SK-N-SH (cell line): ENCODE results near the gene PLA2G1B. TPM values are rescaled to one million over a fixed set of nuclear protein-coding genes. Genes with fewer than 3 reads are reported as not detected.

Experiments
- CTCF ChIA-PET: fragments of 300-600, 350-600 bp; formaldehyde crosslinking; extraction: SDS; loops from one replicate; lab custom pipeline; 2021; lab: Yijun Ruan, JAX
- POLR2A ChIA-PET: fragments of 350-600 bp; sonication (Branson Sonifier 250); formaldehyde crosslinking; extraction: SDS; loops from one replicate; lab custom pipeline; 2020; ENCODE audit warnings: antibody characterized with exemption, inconsistent platforms; lab: Yijun Ruan, JAX
- DNase-seq: peaks from one replicate; pipeline ENCODE4 v3.0.0; 2012
- H2AFZ ChIP-seq: fragments of 200-600 bp; sonication (generic); 2 replicates; pipeline ENCODE4 v1.8.1; 2016; ENCODE audit warnings: antibody characterized with exemption, mild to moderate bottlenecking, low read depth
- H3F3A ChIP-seq: fragments of 200-600 bp; sonication (generic); replicated peaks from 2 replicates; pipeline ENCODE3; 2016; ENCODE audit warnings: antibody characterized with exemption, mild to moderate bottlenecking; ENCODE audit not compliant: insufficient read depth
- H3K27ac ChIP-seq, 2 experiments: fragments of 200-500 bp in 1 of 2; fragments of 200-600 bp in 1 of 2; sonication (Bioruptor generic) in 1 of 2; sonication (generic), shearing (Covaris generic) in 1 of 2; 2 replicates each; pipeline versions ENCODE4 v1.5.1 to v1.6.1; 2014 to 2016; ENCODE audit warnings: low read depth in 2 of 2, inconsistent platforms in 1 of 2, low read length in 1 of 2, mild to moderate bottlenecking in 1 of 2, mixed read lengths in 1 of 2
- H3K27me3 ChIP-seq: fragments of 200-600 bp; sonication (generic), shearing (Covaris generic); 2 replicates; pipeline ENCODE4 v1.6.1; 2016; ENCODE audit warnings: mixed run types; ENCODE audit not compliant: insufficient read depth
- H3K36me3 ChIP-seq, 2 experiments: fragments of 200-500 bp in 1 of 2; fragments of 200-600 bp in 1 of 2; sonication (Bioruptor generic) in 1 of 2; sonication (generic) in 1 of 2; replicated peaks in 1 of 2; 2 replicates each; pipeline versions ENCODE3 to v1.5.1; 2014 to 2016; ENCODE audit warnings: low read length in 1 of 2, mild to moderate bottlenecking in 1 of 2; ENCODE audit not compliant: insufficient read depth in 2 of 2, control insufficient read depth in 1 of 2
- H3K4me1 ChIP-seq, 2 experiments: fragments of 200-500 bp in 1 of 2; fragments of 200-600 bp in 1 of 2; sonication (Bioruptor generic) in 1 of 2; sonication (generic), shearing (Covaris generic) in 1 of 2; 2 replicates each; pipeline versions ENCODE4 v1.5.1 to v1.6.1; 2014 to 2016; ENCODE audit warnings: low read depth in 1 of 2, low read length in 1 of 2, mixed run types in 1 of 2; ENCODE audit not compliant: insufficient read depth in 2 of 2, control insufficient read depth in 1 of 2
- H3K4me2 ChIP-seq: fragments of 200-600 bp; sonication (generic), shearing (Covaris generic); 2 replicates; pipeline ENCODE4 v1.6.1; 2017; ENCODE audit warnings: mixed run types
- H3K4me3 ChIP-seq, 2 experiments: fragments of 200-500 bp in 1 of 2; fragments of 200-600 bp in 1 of 2; sonication (Bioruptor generic) in 1 of 2; sonication (generic), shearing (Covaris generic) in 1 of 2; 2 replicates each; pipeline versions ENCODE4 v1.5.1 to v1.8.1; 2014 to 2016; ENCODE audit warnings: low read depth in 2 of 2, inconsistent platforms in 1 of 2, low read length in 1 of 2, mild to moderate bottlenecking in 1 of 2, mixed read lengths in 1 of 2, moderate library complexity in 1 of 2
- H3K79me2 ChIP-seq: fragments of 200-600 bp; sonication (generic); 2 replicates; pipeline ENCODE4 v1.8.1; 2017; ENCODE audit warnings: mild to moderate bottlenecking; ENCODE audit not compliant: insufficient read depth
- H3K9ac ChIP-seq: fragments of 200-600 bp; sonication (generic); 2 replicates; pipeline ENCODE4 v1.6.1; 2017; ENCODE audit warnings: mixed run types
- H3K9me2 ChIP-seq: fragments of 200-600 bp; sonication (generic); 2 replicates; pipeline ENCODE4 v1.6.1; 2017; ENCODE audit warnings: mixed run types
- H3K9me3 ChIP-seq: fragments of 200-600 bp; sonication (generic); 2 replicates; pipeline ENCODE4 v1.6.1; 2017; ENCODE audit warnings: mixed run types, mild to moderate bottlenecking, moderate library complexity
- H4K20me1 ChIP-seq: fragments of 200-600 bp; sonication (generic); 2 replicates; pipeline ENCODE4 v1.6.1; 2017; ENCODE audit warnings: mild to moderate bottlenecking, mixed run types; ENCODE audit not compliant: insufficient read depth
- EP300 ChIP-seq, 2 experiments: IDR thresholded peaks; 2 replicates each; pipeline versions ENCODE4 v1.4.0 to v1.6.1; 2012; ENCODE audit warnings: borderline replicate concordance in 1 of 2, low read depth in 1 of 2, low read length in 1 of 2
- GATA2 ChIP-seq: sonication (generic); formaldehyde crosslinking; IDR thresholded peaks from 2 replicates; pipeline ENCODE4 v1.5.0; 2020; ENCODE audit warnings: mild to moderate bottlenecking, missing genetic modification reagents
- JUND ChIP-seq: IDR thresholded peaks from 2 replicates; pipeline ENCODE4 v1.4.0; 2012
- MEF2A ChIP-seq: IDR thresholded peaks from 2 replicates; pipeline ENCODE4 v1.4.0; 2012; ENCODE audit warnings: low read depth, borderline replicate concordance
- NFIC ChIP-seq: IDR thresholded peaks from 2 replicates; pipeline ENCODE4 v1.4.0; 2012; ENCODE audit warnings: borderline replicate concordance
- NRF1 ChIP-seq: IDR thresholded peaks from 2 replicates; pipeline ENCODE4 v1.6.1; 2012; ENCODE audit warnings: low read depth, mild to moderate bottlenecking, low read length
- POLR2AphosphoS5 ChIP-seq: IDR thresholded peaks from 2 replicates; pipeline ENCODE4 v1.6.1; 2012; ENCODE audit warnings: low read depth, low read length
- RCOR1 ChIP-seq: fragments of 150-350 bp; IDR thresholded peaks from 2 replicates; pipeline ENCODE4 v1.6.1; 2017; ENCODE audit warnings: antibody characterized with exemption, low read length
- RXRA ChIP-seq: IDR thresholded peaks from 2 replicates; pipeline ENCODE4 v1.4.0; 2012; ENCODE audit warnings: low read depth, mild to moderate bottlenecking, borderline replicate concordance
- SIN3A ChIP-seq: IDR thresholded peaks from 2 replicates; pipeline ENCODE4 v1.6.1; 2012; ENCODE audit warnings: low read depth, mild to moderate bottlenecking, low read length, moderate library complexity, borderline replicate concordance
- SMC3 ChIP-seq: IDR thresholded peaks from 2 replicates; pipeline ENCODE4 v1.6.1; 2012; ENCODE audit warnings: low read depth, low read length, improper control_type of control experiment
- TAF1 ChIP-seq: IDR thresholded peaks from 2 replicates; pipeline ENCODE4 v1.6.1; 2012; ENCODE audit warnings: low read depth, mild to moderate bottlenecking, low read length, moderate library complexity, borderline replicate concordance
- TCF12 ChIP-seq: IDR thresholded peaks from 2 replicates; pipeline ENCODE4 v1.4.0; 2012
- TEAD4 ChIP-seq: IDR thresholded peaks from 2 replicates; pipeline ENCODE4 v1.4.0; 2012; ENCODE audit warnings: mild to moderate bottlenecking, borderline replicate concordance; ENCODE audit not compliant: insufficient read depth
- YY1 ChIP-seq: IDR thresholded peaks from 2 replicates; pipeline ENCODE4 v1.4.0; 2012; ENCODE audit warnings: low read depth, mild to moderate bottlenecking
- WGBS: methylation state at CpG from one replicate; pipeline ENCODE4 v1.1.6; 2017; ENCODE audit warnings: low lambda C conversion rate; 5-methylcytosine and 5-hydroxymethylcytosine counted together
- polyA plus RNA-seq, 3 experiments: library from polyadenylated mRNA; depleted of rRNA; stranded (reverse); fragments of >200 nt; gene quantifications; 2 replicates each; pipeline ENCODE4 v1.2.3, GENCODE V29; 2012
- TF ChIP-seq, protein P1 (sequence below): fragments of 150-350 bp; IDR thresholded peaks from 2 replicates; pipeline ENCODE4 v1.6.1; 2016; ENCODE audit warnings: mild to moderate bottlenecking, low read depth, low read length
- TF ChIP-seq, protein P2 (sequence below): IDR thresholded peaks from 2 replicates; pipeline ENCODE4 v1.4.0; 2012; ENCODE audit warnings: low read depth, borderline replicate concordance
- TF ChIP-seq, protein P3 (sequence below): fragments of 200-600 bp; sonication (generic); IDR thresholded peaks from 2 replicates; pipeline ENCODE4 v1.6.1; 2017; ENCODE audit warnings: antibody characterized with exemption, mild to moderate bottlenecking, moderate library complexity
- TF ChIP-seq, protein P4 (sequence below): IDR thresholded peaks from 2 replicates; pipeline ENCODE4 v1.4.0; 2012; ENCODE audit warnings: low read depth, borderline replicate concordance
- TF ChIP-seq, protein P5 (sequence below): IDR thresholded peaks from 2 replicates; pipeline ENCODE4 v1.4.0; 2012; ENCODE audit warnings: low read depth
- TF ChIP-seq, protein P6 (sequence below): IDR thresholded peaks from 2 replicates; pipeline ENCODE4 v1.6.1; 2012; ENCODE audit warnings: mild to moderate bottlenecking, low read depth, low read length, moderate library complexity
- TF ChIP-seq, protein P7 (sequence below): IDR thresholded peaks from 2 replicates; pipeline ENCODE4; 2012

The PLA2G1B gene
- polyA plus RNA-seq, 1 of the 3 experiments (the other 2 are of a cell fraction): not detected

DNA sequence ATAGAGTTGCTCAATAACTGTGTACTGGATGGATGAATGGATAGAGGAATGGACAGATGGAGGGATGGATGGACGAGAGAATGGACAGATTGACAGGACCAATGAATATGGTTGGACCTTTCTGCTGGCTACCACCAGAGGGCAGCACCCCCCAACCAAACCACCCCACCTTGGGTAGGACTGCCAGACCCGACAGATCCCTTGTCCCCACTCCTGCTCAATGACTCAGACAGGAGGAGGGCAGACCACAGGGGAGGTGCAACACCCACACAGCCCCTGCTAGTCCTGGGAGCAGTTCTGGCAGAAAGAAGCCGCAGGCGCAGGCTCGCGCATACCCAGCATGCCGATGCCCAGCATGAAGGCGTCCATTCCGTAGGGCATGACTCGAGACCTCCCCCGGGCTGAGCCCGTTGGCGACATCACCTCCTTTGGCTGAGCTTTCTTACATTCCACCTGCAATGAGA is 29.0 kb upstream of the PLA2G1B start:
- peak overlapping the region; percentile 32; the same call in 1 of the 2 replicates for H3K4me2 ChIP-seq
- under 1% methylated on average over 5 of the region's 13 CpGs for WGBS
- no peaks in the 10 kb centered on the region for H3K36me3 ChIP-seq
- no peak overlapping the region for H2AFZ ChIP-seq
- DNase-seq: peak; percentile 93
- H3K27me3 ChIP-seq: no peaks in the 10 kb centered on the region
- no peaks in the 10 kb centered on the region for H4K20me1 ChIP-seq
- no peak overlapping the region for H3K9ac ChIP-seq
- CTCF ChIA-PET: interaction anchor here (0.6 to 1.9 kb wide), 21 partner anchors 8 to 110 kb away, joined by 3 to 32 read pairs (median 4); partner anchors contain the start of genes COX6A1 and PLA2G1B
- H3K27ac ChIP-seq: no peak overlapping the region
- no peaks in the 10 kb centered on the region for H3K9me2 ChIP-seq
- H3K9me3 ChIP-seq: no peaks in the 10 kb centered on the region
- H3K4me3 ChIP-seq: no peak overlapping the region
- H3K4me1 ChIP-seq: peaks cover 0 to 5% of the 10 kb centered on the region in 2 experiments; a peak in 1 of 4 replicates
- POLR2A ChIA-PET: no interaction called here
- no peaks in the 10 kb centered on the region for H3K79me2 ChIP-seq
- H3F3A ChIP-seq: no peaks in the 10 kb centered on the region
- TF ChIP-seq, protein P1, sequence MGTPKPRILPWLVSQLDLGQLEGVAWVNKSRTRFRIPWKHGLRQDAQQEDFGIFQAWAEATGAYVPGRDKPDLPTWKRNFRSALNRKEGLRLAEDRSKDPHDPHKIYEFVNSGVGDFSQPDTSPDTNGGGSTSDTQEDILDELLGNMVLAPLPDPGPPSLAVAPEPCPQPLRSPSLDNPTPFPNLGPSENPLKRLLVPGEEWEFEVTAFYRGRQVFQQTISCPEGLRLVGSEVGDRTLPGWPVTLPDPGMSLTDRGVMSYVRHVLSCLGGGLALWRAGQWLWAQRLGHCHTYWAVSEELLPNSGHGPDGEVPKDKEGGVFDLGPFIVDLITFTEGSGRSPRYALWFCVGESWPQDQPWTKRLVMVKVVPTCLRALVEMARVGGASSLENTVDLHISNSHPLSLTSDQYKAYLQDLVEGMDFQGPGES: no peak
- TF ChIP-seq GATA2 (CRISPR knock-in tag) (no peak), TAF1 (no peak), MEF2A (no peak), TEAD4 (no peak), TCF12 (peak; percentile 29; the same call in 1 of the 2 replicates), POLR2AphosphoS5 (0 out of 2 replicates have a peak, but pooled peaks have one; percentile 23), YY1 (no peak), RXRA (no peak), RCOR1 (peak; percentile 26; the same call in 1 of the 2 replicates), EP300 (IDR thresholded peaks at IDR 0.05; ENCODE audit: borderline replicate concordance in 1 of 2, low read depth in 1 of 2, low read length in 1 of 2) (0 out of 4 replicates have a peak, but pooled peaks of 1 of the 2 experiments have one; percentile 19), JUND (no peak), SMC3 (peak; percentile 94), SIN3A (peak; percentile 65; the same call in 1 of the 2 replicates), NRF1 (peak; percentile 34; the same call in 1 of the 2 replicates), NFIC (no peak)
- TF ChIP-seq, protein P2, sequence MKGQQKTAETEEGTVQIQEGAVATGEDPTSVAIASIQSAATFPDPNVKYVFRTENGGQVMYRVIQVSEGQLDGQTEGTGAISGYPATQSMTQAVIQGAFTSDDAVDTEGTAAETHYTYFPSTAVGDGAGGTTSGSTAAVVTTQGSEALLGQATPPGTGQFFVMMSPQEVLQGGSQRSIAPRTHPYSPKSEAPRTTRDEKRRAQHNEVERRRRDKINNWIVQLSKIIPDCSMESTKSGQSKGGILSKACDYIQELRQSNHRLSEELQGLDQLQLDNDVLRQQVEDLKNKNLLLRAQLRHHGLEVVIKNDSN: no peak
- TF ChIP-seq, protein P3, sequence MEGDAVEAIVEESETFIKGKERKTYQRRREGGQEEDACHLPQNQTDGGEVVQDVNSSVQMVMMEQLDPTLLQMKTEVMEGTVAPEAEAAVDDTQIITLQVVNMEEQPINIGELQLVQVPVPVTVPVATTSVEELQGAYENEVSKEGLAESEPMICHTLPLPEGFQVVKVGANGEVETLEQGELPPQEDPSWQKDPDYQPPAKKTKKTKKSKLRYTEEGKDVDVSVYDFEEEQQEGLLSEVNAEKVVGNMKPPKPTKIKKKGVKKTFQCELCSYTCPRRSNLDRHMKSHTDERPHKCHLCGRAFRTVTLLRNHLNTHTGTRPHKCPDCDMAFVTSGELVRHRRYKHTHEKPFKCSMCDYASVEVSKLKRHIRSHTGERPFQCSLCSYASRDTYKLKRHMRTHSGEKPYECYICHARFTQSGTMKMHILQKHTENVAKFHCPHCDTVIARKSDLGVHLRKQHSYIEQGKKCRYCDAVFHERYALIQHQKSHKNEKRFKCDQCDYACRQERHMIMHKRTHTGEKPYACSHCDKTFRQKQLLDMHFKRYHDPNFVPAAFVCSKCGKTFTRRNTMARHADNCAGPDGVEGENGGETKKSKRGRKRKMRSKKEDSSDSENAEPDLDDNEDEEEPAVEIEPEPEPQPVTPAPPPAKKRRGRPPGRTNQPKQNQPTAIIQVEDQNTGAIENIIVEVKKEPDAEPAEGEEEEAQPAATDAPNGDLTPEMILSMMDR: peak; percentile 93
- TF ChIP-seq, protein P4, sequence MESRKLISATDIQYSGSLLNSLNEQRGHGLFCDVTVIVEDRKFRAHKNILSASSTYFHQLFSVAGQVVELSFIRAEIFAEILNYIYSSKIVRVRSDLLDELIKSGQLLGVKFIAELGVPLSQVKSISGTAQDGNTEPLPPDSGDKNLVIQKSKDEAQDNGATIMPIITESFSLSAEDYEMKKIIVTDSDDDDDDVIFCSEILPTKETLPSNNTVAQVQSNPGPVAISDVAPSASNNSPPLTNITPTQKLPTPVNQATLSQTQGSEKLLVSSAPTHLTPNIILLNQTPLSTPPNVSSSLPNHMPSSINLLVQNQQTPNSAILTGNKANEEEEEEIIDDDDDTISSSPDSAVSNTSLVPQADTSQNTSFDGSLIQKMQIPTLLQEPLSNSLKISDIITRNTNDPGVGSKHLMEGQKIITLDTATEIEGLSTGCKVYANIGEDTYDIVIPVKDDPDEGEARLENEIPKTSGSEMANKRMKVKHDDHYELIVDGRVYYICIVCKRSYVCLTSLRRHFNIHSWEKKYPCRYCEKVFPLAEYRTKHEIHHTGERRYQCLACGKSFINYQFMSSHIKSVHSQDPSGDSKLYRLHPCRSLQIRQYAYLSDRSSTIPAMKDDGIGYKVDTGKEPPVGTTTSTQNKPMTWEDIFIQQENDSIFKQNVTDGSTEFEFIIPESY: no peak
- TF ChIP-seq, protein P5, sequence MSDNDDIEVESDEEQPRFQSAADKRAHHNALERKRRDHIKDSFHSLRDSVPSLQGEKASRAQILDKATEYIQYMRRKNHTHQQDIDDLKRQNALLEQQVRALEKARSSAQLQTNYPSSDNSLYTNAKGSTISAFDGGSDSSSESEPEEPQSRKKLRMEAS: peak; percentile 72; the same call in 1 of the 2 replicates
- TF ChIP-seq, protein P6, sequence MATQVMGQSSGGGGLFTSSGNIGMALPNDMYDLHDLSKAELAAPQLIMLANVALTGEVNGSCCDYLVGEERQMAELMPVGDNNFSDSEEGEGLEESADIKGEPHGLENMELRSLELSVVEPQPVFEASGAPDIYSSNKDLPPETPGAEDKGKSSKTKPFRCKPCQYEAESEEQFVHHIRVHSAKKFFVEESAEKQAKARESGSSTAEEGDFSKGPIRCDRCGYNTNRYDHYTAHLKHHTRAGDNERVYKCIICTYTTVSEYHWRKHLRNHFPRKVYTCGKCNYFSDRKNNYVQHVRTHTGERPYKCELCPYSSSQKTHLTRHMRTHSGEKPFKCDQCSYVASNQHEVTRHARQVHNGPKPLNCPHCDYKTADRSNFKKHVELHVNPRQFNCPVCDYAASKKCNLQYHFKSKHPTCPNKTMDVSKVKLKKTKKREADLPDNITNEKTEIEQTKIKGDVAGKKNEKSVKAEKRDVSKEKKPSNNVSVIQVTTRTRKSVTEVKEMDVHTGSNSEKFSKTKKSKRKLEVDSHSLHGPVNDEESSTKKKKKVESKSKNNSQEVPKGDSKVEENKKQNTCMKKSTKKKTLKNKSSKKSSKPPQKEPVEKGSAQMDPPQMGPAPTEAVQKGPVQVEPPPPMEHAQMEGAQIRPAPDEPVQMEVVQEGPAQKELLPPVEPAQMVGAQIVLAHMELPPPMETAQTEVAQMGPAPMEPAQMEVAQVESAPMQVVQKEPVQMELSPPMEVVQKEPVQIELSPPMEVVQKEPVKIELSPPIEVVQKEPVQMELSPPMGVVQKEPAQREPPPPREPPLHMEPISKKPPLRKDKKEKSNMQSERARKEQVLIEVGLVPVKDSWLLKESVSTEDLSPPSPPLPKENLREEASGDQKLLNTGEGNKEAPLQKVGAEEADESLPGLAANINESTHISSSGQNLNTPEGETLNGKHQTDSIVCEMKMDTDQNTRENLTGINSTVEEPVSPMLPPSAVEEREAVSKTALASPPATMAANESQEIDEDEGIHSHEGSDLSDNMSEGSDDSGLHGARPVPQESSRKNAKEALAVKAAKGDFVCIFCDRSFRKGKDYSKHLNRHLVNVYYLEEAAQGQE: no peak
- TF ChIP-seq, protein P7, sequence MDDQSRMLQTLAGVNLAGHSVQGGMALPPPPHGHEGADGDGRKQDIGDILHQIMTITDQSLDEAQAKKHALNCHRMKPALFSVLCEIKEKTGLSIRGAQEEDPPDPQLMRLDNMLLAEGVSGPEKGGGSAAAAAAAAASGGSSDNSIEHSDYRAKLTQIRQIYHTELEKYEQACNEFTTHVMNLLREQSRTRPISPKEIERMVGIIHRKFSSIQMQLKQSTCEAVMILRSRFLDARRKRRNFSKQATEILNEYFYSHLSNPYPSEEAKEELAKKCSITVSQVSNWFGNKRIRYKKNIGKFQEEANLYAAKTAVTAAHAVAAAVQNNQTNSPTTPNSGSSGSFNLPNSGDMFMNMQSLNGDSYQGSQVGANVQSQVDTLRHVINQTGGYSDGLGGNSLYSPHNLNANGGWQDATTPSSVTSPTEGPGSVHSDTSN: peak; percentile 61
